SU-DHL-6 (cell line): ENCODE data around the gene TFF2.

Experiments used
- H2AFZ ChIP-seq: fragments of 200-600 bp; sonication (generic); 2 replicates; pipeline ENCODE4 v1.6.1; 2014; ENCODE audit warnings: low read depth, mild to moderate bottlenecking, moderate library complexity, mixed read lengths, antibody characterized with exemption, low read length; ENCODE audit not compliant: severe bottlenecking
- H3F3A ChIP-seq: fragments of 200-600 bp; shearing (Covaris generic); 2 replicates; pipeline ENCODE4 v1.6.0; 2016; ENCODE audit warnings: antibody characterized with exemption, mild to moderate bottlenecking; ENCODE audit not compliant: insufficient read depth
- H3K27ac ChIP-seq: fragments of 200-600 bp; sonication (generic); 2 replicates; pipeline ENCODE4 v1.5.1; 2016; ENCODE audit warnings: low read depth, mild to moderate bottlenecking, low read length, moderate library complexity, mixed read lengths
- H3K27me3 ChIP-seq: fragments of 200-600 bp; sonication (generic), shearing (Covaris generic); 2 replicates; pipeline ENCODE4 v1.6.0; 2014; ENCODE audit warnings: mild to moderate bottlenecking, low read length
- H3K36me3 ChIP-seq: fragments of 200-600 bp; sonication (generic); 2 replicates; pipeline ENCODE4 v1.6.1; 2014; ENCODE audit warnings: mild to moderate bottlenecking, low read length, mixed read lengths
- H3K4me2 ChIP-seq: fragments of 300-600, 200-600 bp; shearing (Covaris generic), sonication (generic); 2 replicates; pipeline ENCODE4 v1.6.0; 2014; ENCODE audit warnings: low read length, low read depth, mild to moderate bottlenecking; ENCODE audit not compliant: poor library complexity, severe bottlenecking
- H3K4me3 ChIP-seq: fragments of 200-600 bp; sonication (generic); 2 replicates; pipeline ENCODE4 v1.5.1; 2014; ENCODE audit warnings: antibody characterized with exemption, low read length, mild to moderate bottlenecking, mixed read lengths; ENCODE audit not compliant: insufficient read depth, poor library complexity, severe bottlenecking
- H3K79me2 ChIP-seq: fragments of 200-600 bp; sonication (generic); 2 replicates; pipeline ENCODE4 v1.6.1; 2014; ENCODE audit warnings: mild to moderate bottlenecking, low read length, moderate library complexity; ENCODE audit not compliant: insufficient read depth
- H3K9ac ChIP-seq: fragments of 200-600 bp; sonication (generic); 2 replicates; pipeline ENCODE4 v1.7.0; 2014; ENCODE audit warnings: mild to moderate bottlenecking, low read length
- H3K9me2 ChIP-seq: fragments of 200-600 bp; sonication (generic); replicated peaks from 2 replicates; pipeline ENCODE4 v1.6.1; 2014; ENCODE audit warnings: low read length; ENCODE audit not compliant: insufficient read depth
- H3K9me3 ChIP-seq: fragments of 200-600 bp; sonication (generic); 2 replicates; pipeline ENCODE4 v1.6.1; 2014; ENCODE audit warnings: low read length, mixed read lengths; ENCODE audit not compliant: insufficient read depth
- H4K20me1 ChIP-seq: fragments of 200-600 bp; sonication (generic); 2 replicates; pipeline ENCODE4 v1.6.1; 2014; ENCODE audit warnings: low read depth, mild to moderate bottlenecking, antibody characterized with exemption, low read length, moderate library complexity, mixed read lengths
- EZH2phosphoT487 ChIP-seq: fragments of 200-600 bp; sonication (generic), shearing (Covaris generic); conservative IDR thresholded peaks from 2 replicates; pipeline ENCODE4 v1.6.1; 2018; ENCODE audit warnings: mild to moderate bottlenecking, antibody characterized with exemption, low read length, moderate library complexity, mixed read lengths
- TF ChIP-seq, protein P1 (sequence below): fragments of 200-600 bp; sonication (generic); IDR thresholded peaks from one replicate; pipeline ENCODE4 v1.5.1; 2017; ENCODE audit warnings: antibody characterized with exemption, mild to moderate bottlenecking, low read length, moderate library complexity; ENCODE audit not compliant: insufficient read depth, poor library complexity, severe bottlenecking

TFF2 gene

DNA sequence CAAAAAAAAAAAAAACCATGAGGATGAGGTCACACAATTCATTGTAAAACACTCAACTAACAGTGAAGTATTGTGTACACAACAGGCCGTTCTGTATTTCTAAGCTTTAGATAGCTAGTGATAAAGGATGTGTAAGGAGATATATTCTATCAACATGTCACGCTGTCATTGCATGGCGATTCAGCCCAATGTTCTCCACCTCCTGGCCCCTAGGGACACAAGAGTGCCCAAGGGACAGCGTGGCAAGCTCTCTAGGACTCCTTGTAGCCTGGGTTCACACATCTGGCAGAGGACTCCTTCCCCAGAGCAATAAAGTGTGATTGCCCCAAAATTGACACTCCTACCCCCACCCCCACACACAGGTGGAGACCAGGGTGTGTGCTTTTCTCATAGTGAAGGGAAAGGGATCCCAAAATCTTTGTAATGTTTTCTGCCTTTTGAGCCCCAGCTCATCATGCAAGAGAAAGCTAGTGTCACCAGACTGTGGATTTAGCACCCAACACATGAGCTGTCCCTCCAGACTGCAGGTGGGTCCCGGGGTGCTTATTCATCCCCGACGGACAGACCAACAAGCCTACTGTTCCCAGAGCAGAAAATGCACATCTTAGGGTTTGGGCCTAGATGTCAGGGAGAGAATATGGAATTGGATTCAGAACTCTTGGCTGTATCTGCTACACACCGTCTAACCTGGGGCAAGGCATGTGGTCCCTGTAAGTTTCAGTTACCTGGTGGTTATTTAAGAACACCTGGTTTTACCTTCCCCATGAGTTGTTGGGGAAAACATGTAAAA lies 33.6 kb upstream of the TFF2 start:
- H3K4me3 ChIP-seq = no peak overlapping the region
- H3K4me2 ChIP-seq = no peak overlapping the region
- no peak overlapping the region for H2AFZ ChIP-seq
- no peaks in the 10 kb centered on the region for H3K9me2 ChIP-seq
- no peaks in the 10 kb centered on the region for H3K27me3 ChIP-seq
- no peak overlapping the region for H3K9ac ChIP-seq
- H3K36me3 ChIP-seq = no peaks in the 10 kb centered on the region
- H3K27ac ChIP-seq = no peak overlapping the region
- no peaks in the 10 kb centered on the region for H3K79me2 ChIP-seq
- no peaks in the 10 kb centered on the region for H3K9me3 ChIP-seq
- no peak for TF ChIP-seq EZH2phosphoT487
- TF ChIP-seq, protein P1, sequence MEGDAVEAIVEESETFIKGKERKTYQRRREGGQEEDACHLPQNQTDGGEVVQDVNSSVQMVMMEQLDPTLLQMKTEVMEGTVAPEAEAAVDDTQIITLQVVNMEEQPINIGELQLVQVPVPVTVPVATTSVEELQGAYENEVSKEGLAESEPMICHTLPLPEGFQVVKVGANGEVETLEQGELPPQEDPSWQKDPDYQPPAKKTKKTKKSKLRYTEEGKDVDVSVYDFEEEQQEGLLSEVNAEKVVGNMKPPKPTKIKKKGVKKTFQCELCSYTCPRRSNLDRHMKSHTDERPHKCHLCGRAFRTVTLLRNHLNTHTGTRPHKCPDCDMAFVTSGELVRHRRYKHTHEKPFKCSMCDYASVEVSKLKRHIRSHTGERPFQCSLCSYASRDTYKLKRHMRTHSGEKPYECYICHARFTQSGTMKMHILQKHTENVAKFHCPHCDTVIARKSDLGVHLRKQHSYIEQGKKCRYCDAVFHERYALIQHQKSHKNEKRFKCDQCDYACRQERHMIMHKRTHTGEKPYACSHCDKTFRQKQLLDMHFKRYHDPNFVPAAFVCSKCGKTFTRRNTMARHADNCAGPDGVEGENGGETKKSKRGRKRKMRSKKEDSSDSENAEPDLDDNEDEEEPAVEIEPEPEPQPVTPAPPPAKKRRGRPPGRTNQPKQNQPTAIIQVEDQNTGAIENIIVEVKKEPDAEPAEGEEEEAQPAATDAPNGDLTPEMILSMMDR = no peak
- no peaks in the 10 kb centered on the region for H3F3A ChIP-seq
- H4K20me1 ChIP-seq = no peaks in the 10 kb centered on the region

DNA sequence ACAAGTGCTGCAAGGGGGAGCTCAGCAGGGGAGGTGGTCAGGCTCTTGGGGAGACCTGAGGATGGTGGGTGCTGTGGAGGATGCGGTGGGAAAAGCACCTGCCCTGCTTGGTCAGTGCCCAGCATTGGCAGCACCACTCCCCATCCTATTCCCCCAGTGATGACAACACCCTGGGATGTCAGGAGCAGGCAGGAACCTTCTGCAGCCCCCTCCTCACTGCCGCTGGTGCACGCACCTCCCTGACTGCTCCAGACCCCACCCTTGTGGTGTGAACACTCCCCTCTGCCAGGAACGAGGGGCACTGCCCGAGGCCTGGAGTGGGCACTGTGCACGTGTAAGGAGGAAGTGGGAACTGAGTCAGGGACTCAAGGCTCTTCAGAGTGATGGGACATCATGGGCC lies 32.5 kb upstream of the TFF2 start:
- Histone ChIP-seq H3K9ac (no peak overlapping the region), H3K9me3 (no peaks in the 10 kb centered on the region), H4K20me1 (no peaks in the 10 kb centered on the region), H2AFZ (no peak overlapping the region), H3K4me3 (no peak overlapping the region), H3K9me2 (no peaks in the 10 kb centered on the region), H3K79me2 (no peaks in the 10 kb centered on the region), H3F3A (no peaks in the 10 kb centered on the region), H3K36me3 (no peaks in the 10 kb centered on the region), H3K27me3 (no peaks in the 10 kb centered on the region), H3K4me2 (no peak overlapping the region), H3K27ac (no peak overlapping the region)
- TF ChIP-seq EZH2phosphoT487 = no peak
- TF ChIP-seq, protein P1 = no peak

DNA sequence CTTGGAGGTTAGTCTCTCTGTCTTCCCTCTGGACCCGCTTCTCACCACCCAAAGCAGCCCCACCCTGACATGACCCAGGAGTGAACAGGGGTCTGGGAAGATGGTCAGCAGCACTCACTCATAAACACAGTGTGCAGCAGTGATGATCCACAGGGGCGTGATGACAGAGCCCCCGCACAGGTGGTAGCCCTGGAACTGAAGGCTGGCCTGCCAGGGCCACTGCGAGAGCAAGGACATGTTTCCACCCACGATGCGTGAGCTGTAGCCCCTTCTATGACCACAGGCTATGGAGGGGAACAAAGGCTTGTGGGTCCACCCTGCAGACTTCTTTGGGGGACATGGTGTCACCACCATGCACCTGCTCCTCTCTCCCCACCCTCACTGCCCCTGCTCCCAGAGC lies 32.1 kb upstream of the TFF2 start:
- Histone ChIP-seq H4K20me1 (no peaks in the 10 kb centered on the region), H3K36me3 (no peaks in the 10 kb centered on the region), H3K27me3 (no peaks in the 10 kb centered on the region), H3K4me2 (no peak overlapping the region), H3F3A (no peaks in the 10 kb centered on the region), H3K9me3 (no peaks in the 10 kb centered on the region), H3K79me2 (no peaks in the 10 kb centered on the region), H3K4me3 (no peak overlapping the region), H3K9ac (no peak overlapping the region), H3K9me2 (no peaks in the 10 kb centered on the region), H3K27ac (no peak overlapping the region), H2AFZ (no peak overlapping the region)
- TF ChIP-seq, protein P1 = no peak
- TF ChIP-seq EZH2phosphoT487 = no peak
